ENCODE data around the gene TUBB1.
"Not testable (repeated sequence)": the region's sequence is repeated elsewhere in the genome, so short reads cannot be mapped to it uniquely, and the experiment has no call there.

TUBB1 gene

DNA sequence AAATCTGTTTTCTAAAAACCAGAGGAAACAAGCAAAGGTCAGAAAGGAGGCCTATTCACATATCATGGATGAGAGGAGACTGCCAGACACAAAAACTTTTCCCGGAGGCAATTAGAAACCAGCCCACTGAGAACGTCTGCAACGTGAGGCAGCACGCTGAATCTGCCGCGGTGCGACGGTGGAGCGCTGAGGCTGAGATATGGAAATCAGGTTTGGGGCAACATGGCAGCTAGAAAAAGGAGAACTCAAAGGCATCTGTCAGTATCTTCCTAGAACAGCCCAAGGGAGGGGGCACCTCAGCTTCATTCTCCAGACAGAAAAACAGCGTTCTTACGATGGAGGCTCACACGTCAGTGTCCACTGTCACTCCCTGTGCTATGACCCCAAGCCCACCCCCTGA, 18.2 kb downstream of the TUBB1 start:
- TF ChIP-seq CTCF (IDR thresholded peaks at IDR 0.05; ENCODE audit: low read depth, low read length, missing control alignments): no peak
- no peak overlapping the region for H3K4me3 ChIP-seq (ENCODE audit: low read depth, low read length)
- DNase-seq (ENCODE audit: low read depth): no peak
- in situ Hi-C loops (cut with HindIII; ENCODE audit: low sequenced_read_pairs): no loop called here

GRCh38 chr20:59039233-59039632, 20.0 kb downstream of the TUBB1 start:
- in situ Hi-C loops (cut with HindIII; ENCODE audit: low sequenced_read_pairs): no loop called here
- no peak for TF ChIP-seq CTCF (IDR thresholded peaks at IDR 0.05; ENCODE audit: low read depth, low read length, missing control alignments)
- no peak for DNase-seq (ENCODE audit: low read depth)
- H3K4me3 ChIP-seq (ENCODE audit: low read depth, low read length): no peak overlapping the region

GRCh38 chr20:59040667-59041066, 21.4 kb downstream of the TUBB1 start:
- in situ Hi-C loops (cut with HindIII; ENCODE audit: low sequenced_read_pairs): no loop called here

DNA sequence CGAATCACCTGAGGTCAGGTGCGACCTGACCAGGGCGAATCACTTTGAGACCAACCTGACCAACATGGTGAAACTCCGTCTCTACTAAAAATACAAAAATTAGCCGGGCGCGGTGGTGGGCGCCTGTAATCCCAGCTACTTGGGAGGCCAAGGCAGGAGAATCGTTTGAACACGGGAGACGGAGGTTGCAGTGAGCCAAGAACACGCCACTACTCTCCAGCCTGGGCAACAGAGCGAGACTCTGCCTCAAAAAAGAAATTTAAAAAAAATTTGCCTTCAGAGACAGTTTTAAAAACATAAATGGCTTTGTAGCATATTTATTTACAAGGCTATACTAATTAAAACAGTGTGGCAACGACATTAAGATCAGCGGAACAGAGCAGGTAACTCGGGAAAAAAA, 22.3 kb downstream of the TUBB1 start:
- DNase-seq (ENCODE audit: low read depth); in situ Hi-C loops (cut with HindIII; ENCODE audit: low sequenced_read_pairs): not testable (repeated sequence)
- H3K4me3 ChIP-seq (ENCODE audit: low read depth, low read length): peak overlapping the region; percentile 78

More at GRCh38 chr20:59040667-59041066, 21.4 kb downstream of the TUBB1 start:
- no peak for DNase-seq (ENCODE audit: low read depth)
- H3K4me3 ChIP-seq (ENCODE audit: low read depth, low read length): no peak overlapping the region
- no peak for TF ChIP-seq CTCF (IDR thresholded peaks at IDR 0.05; ENCODE audit: low read depth, low read length, missing control alignments)

- no peak for TF ChIP-seq CTCF (IDR thresholded peaks at IDR 0.05; ENCODE audit: low read depth, low read length, missing control alignments)
- in situ Hi-C loops (cut with HindIII; ENCODE audit: low sequenced_read_pairs): no loop called here
- DNase-seq (ENCODE audit: low read depth): no peak
- peak within 1 kb of the TSS; percentile 78 for H3K4me3 ChIP-seq (ENCODE audit: low read depth, low read length)
Measured at GRCh38 chr20:59042151-59042795, 23.0 kb downstream of the TUBB1 start, which contains the start of gene PRELID3B. Gene PRELID3B (minus strand): TSS chr20:59042786. CDS start chr20:59042730, 56 bp downstream.

- no peak for TF ChIP-seq CTCF (IDR thresholded peaks at IDR 0.05; ENCODE audit: low read depth, low read length, missing control alignments)
- in situ Hi-C loops (cut with HindIII; ENCODE audit: low sequenced_read_pairs): no loop called here
- DNase-seq (ENCODE audit: low read depth): no peak
- H3K4me3 ChIP-seq (ENCODE audit: low read depth, low read length): peak overlapping the region; percentile 78
Measured at GRCh38 chr20:59042796-59043631, 23.8 kb downstream of the TUBB1 start.

DNA sequence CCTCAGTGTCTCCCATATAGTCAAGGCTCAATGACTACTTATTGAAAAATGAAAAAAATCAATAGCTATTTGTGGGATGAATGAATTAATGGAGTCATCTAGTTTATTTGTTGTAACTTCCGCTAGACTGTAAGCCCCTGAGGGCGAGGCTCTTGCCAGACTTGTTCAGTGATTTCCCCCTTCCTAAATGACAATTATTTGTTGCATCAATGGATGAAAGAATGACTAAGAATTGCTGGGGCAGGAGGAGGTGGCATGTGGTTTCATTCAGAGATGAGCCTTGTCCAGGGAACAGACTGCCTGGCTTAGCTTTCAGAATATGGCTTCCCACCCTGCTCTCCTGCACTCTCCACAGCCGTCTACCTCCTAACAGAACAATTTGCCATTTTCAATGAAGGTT, 24.5 kb downstream of the TUBB1 start:
- in situ Hi-C loops (cut with HindIII; ENCODE audit: low sequenced_read_pairs): no loop called here
- H3K4me3 ChIP-seq (ENCODE audit: low read depth, low read length): no peak overlapping the region
- TF ChIP-seq CTCF (IDR thresholded peaks at IDR 0.05; ENCODE audit: low read depth, low read length, missing control alignments): no peak
- DNase-seq (ENCODE audit: low read depth): no peak
